ENCODE measurements around the gene LMF2. TPM values are rescaled to one million over a fixed set of nuclear protein-coding genes. Genes with fewer than 3 reads are reported as not detected.

LMF2 gene
- polyA plus RNA-seq, 1 of the 3 experiments (the other 2 are of a cell fraction): 34.3 TPM

DNA sequence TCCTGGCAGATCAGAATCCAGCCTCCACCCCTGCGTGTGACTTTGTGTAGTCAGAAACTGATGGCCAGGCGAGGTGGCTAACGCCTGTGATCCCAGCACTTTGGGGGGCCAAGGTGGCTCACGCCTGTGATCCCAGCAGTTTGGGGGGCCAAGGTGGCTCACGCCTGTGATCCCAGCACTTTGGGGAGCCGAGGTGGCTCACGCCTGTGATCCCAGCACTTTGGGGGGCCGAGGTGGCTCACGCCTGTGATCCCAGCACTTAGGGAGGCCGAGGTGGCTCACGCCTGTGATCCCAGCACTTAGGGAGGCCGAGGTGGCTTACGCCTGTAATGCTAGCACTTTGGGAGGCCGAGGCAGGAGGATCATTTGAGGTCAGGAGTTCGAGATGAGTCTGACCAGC, 5.7 kb upstream of the LMF2 start:
- H3K4me2 ChIP-seq: no peak overlapping the region
- no peaks in the 10 kb centered on the region for H3K9me3 ChIP-seq
- H3K79me2 ChIP-seq (ENCODE audit: insufficient read depth): peaks cover 85% of the 10 kb centered on the region
- ChIA-PET POLR2A (no interaction called here), CTCF (interaction anchor here (0.6 to 1.0 kb wide), 2 partner anchors 12 to 16 kb away, joined by 3 to 4 read pairs; partner anchors contain the start of gene SCO2)
- H3K9me2 ChIP-seq: no peaks in the 10 kb centered on the region
- H3K36me3 ChIP-seq (replicated peaks in 1 of 2; ENCODE audit: control insufficient read depth in 1 of 2, insufficient read depth in 2 of 2, low read length in 1 of 2): peaks cover 0 to 13% of the 10 kb centered on the region in 2 experiments
- no peak overlapping the region for H3K9ac ChIP-seq
- H3K27me3 ChIP-seq (ENCODE audit: insufficient read depth): no peaks in the 10 kb centered on the region
- no peak for DNase-seq
- H4K20me1 ChIP-seq (ENCODE audit: insufficient read depth): 0 out of 2 replicates have a peak, but pooled peaks cover 4% of the 10 kb centered on the region
- no peak overlapping the region for H2AFZ ChIP-seq (ENCODE audit: low read depth)
- H3K27ac ChIP-seq (ENCODE audit: low read depth in 2 of 2, low read length in 1 of 2): no peak overlapping the region
- WGBS (ENCODE audit: low lambda C conversion rate): 92% methylated on average over 4 of the region's 15 CpGs
- H3K4me1 ChIP-seq (ENCODE audit: control insufficient read depth in 1 of 2, insufficient read depth in 2 of 2, low read depth in 1 of 2, low read length in 1 of 2): peaks cover 3 to 7% of the 10 kb centered on the region in 2 experiments; a peak in 3 of 4 replicates
- no peak overlapping the region for H3K4me3 ChIP-seq (ENCODE audit: low read depth in 2 of 2, low read length in 1 of 2)
- H3F3A ChIP-seq (replicated peaks; ENCODE audit: insufficient read depth): peaks cover 6% of the 10 kb centered on the region
- TF ChIP-seq TCF12 (IDR thresholded peaks at IDR 0.05): no peak
- TF ChIP-seq JUND (IDR thresholded peaks at IDR 0.05): no peak
- no peak for TF ChIP-seq RAD21 (IDR thresholded peaks at IDR 0.05; ENCODE audit: low read length)
- no peak for TF ChIP-seq NRF1 (IDR thresholded peaks at IDR 0.05; ENCODE audit: low read depth, low read length)
- no peak for TF ChIP-seq RCOR1 (IDR thresholded peaks at IDR 0.05; ENCODE audit: low read length)
- TF ChIP-seq, protein P1, sequence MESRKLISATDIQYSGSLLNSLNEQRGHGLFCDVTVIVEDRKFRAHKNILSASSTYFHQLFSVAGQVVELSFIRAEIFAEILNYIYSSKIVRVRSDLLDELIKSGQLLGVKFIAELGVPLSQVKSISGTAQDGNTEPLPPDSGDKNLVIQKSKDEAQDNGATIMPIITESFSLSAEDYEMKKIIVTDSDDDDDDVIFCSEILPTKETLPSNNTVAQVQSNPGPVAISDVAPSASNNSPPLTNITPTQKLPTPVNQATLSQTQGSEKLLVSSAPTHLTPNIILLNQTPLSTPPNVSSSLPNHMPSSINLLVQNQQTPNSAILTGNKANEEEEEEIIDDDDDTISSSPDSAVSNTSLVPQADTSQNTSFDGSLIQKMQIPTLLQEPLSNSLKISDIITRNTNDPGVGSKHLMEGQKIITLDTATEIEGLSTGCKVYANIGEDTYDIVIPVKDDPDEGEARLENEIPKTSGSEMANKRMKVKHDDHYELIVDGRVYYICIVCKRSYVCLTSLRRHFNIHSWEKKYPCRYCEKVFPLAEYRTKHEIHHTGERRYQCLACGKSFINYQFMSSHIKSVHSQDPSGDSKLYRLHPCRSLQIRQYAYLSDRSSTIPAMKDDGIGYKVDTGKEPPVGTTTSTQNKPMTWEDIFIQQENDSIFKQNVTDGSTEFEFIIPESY (IDR thresholded peaks at IDR 0.05; ENCODE audit: borderline replicate concordance, low read depth): no peak
- TF ChIP-seq, protein P2, sequence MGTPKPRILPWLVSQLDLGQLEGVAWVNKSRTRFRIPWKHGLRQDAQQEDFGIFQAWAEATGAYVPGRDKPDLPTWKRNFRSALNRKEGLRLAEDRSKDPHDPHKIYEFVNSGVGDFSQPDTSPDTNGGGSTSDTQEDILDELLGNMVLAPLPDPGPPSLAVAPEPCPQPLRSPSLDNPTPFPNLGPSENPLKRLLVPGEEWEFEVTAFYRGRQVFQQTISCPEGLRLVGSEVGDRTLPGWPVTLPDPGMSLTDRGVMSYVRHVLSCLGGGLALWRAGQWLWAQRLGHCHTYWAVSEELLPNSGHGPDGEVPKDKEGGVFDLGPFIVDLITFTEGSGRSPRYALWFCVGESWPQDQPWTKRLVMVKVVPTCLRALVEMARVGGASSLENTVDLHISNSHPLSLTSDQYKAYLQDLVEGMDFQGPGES (IDR thresholded peaks at IDR 0.05; ENCODE audit: low read depth, low read length): no peak
- TF ChIP-seq, protein P3, sequence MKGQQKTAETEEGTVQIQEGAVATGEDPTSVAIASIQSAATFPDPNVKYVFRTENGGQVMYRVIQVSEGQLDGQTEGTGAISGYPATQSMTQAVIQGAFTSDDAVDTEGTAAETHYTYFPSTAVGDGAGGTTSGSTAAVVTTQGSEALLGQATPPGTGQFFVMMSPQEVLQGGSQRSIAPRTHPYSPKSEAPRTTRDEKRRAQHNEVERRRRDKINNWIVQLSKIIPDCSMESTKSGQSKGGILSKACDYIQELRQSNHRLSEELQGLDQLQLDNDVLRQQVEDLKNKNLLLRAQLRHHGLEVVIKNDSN (IDR thresholded peaks at IDR 0.05; ENCODE audit: borderline replicate concordance, low read depth): no peak
- no peak for TF ChIP-seq MEF2A (IDR thresholded peaks at IDR 0.05; ENCODE audit: borderline replicate concordance, low read depth)
- no peak for TF ChIP-seq SMC3 (IDR thresholded peaks at IDR 0.05; ENCODE audit: low read depth, low read length)
- TF ChIP-seq, protein P4, sequence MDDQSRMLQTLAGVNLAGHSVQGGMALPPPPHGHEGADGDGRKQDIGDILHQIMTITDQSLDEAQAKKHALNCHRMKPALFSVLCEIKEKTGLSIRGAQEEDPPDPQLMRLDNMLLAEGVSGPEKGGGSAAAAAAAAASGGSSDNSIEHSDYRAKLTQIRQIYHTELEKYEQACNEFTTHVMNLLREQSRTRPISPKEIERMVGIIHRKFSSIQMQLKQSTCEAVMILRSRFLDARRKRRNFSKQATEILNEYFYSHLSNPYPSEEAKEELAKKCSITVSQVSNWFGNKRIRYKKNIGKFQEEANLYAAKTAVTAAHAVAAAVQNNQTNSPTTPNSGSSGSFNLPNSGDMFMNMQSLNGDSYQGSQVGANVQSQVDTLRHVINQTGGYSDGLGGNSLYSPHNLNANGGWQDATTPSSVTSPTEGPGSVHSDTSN (IDR thresholded peaks at IDR 0.05): no peak
- TF ChIP-seq, protein P5, sequence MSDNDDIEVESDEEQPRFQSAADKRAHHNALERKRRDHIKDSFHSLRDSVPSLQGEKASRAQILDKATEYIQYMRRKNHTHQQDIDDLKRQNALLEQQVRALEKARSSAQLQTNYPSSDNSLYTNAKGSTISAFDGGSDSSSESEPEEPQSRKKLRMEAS (IDR thresholded peaks at IDR 0.05; ENCODE audit: low read depth): no peak
- TF ChIP-seq EP300 (IDR thresholded peaks at IDR 0.05; ENCODE audit: borderline replicate concordance in 1 of 2, low read depth in 1 of 2, low read length in 1 of 2): no peak
- TF ChIP-seq SIN3A (IDR thresholded peaks at IDR 0.05; ENCODE audit: borderline replicate concordance, low read depth, low read length): no peak
- TF ChIP-seq CHD2 (IDR thresholded peaks at IDR 0.05; ENCODE audit: low read length, partially characterized antibody): no peak
- TF ChIP-seq, protein P6, sequence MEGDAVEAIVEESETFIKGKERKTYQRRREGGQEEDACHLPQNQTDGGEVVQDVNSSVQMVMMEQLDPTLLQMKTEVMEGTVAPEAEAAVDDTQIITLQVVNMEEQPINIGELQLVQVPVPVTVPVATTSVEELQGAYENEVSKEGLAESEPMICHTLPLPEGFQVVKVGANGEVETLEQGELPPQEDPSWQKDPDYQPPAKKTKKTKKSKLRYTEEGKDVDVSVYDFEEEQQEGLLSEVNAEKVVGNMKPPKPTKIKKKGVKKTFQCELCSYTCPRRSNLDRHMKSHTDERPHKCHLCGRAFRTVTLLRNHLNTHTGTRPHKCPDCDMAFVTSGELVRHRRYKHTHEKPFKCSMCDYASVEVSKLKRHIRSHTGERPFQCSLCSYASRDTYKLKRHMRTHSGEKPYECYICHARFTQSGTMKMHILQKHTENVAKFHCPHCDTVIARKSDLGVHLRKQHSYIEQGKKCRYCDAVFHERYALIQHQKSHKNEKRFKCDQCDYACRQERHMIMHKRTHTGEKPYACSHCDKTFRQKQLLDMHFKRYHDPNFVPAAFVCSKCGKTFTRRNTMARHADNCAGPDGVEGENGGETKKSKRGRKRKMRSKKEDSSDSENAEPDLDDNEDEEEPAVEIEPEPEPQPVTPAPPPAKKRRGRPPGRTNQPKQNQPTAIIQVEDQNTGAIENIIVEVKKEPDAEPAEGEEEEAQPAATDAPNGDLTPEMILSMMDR (IDR thresholded peaks at IDR 0.05): no peak
- TF ChIP-seq EZH2phosphoT487 (IDR thresholded peaks at IDR 0.05; ENCODE audit: borderline replicate concordance, low read depth): no peak
